Measurements from ENCODE around the gene TBCA.
"Not testable (repeated sequence)": the region's sequence is repeated elsewhere in the genome, so short reads cannot be mapped to it uniquely, and the experiment has no call there.

Gene TBCA

DNA sequence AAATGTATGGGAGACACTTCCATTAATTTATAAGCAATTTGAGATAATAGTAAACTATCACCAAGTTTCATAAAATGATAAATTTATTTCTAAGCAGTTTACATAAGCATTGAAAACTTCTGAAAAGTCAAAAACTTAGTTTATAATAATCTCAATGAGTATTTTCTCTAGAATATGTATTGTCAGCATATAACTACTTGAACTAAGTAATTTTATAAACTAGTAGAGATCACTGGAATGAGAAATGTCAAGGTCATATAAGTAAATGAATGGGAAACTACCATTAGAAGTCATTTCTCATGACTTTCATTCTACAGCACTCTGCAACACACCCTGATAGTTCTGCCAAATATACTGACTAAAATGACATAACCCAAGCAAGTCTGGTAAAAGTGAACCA, 3.4 kb downstream of the TBCA start:
- no peak for DNase-seq

DNA sequence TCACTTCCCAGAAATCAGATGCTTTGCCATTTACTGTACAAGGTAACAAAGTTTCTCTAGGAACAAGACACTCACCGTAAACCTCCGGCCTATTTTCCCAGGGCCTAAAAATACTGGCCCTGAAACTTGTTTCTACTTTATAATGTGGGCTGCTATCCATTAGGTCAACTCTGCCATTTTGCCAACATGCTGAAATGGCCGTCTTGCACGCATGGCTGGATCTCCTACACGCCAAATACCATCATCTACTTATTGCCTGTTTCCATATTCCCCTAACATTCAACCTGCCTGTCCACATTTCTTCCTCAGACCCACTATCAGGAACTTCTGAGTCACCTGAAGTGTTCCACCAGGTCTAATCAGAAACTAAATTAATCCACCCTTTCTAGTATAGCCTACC, 4.7 kb downstream of the TBCA start:
- DNase-seq: no peak

DNA sequence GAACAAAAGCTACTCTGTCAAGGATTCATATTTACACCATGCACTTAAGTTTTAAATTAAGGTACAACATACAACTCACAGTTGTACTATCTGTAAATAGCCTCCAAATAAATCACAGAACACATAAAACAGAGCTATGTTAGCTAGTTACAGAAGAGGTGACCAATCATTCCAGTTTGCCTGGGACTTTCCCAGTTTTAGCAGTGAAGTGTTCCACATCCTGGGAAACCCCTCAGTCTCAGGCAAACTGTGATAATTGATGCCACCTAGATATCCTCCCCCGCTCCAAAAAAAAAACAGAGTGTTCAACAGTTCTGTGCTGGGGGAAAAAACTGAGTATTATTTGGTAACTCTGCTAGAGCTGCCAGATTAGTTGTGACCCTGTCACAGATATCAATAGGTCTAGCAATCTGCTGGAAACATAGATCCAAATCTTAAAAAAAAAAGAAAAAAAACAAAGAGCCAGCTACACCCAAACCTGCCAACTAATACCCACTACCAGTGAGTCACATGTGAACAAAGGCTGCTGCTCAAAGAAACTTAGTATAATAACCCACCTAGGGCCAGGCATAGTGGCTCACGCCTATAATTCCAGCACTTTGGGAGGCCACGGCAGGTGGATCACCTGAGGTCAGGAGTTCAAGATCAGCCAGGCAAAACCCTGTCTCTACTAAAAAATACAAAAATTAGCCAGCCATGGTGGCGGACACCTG, 5.7 kb downstream of the TBCA start:
- no peak for DNase-seq

DNA sequence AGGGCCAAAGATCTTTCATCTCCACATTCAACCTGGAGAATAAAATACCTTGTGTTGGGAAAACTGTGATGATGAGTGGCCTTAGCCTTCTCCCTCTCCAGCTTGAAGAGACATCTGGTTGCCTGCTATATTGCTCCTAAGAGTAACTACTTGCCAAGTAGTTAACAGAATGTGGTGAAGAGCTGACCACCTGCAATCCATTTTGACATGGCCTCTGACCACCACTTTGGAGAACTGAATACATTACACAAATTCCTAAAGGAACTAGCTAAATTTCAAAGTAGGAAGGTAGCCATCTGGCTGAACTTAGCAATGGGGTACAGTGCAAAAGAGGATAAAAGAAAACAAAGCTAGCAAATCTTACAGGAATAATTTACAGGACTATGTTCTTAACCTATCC, 7.2 kb downstream of the TBCA start:
- DNase-seq: no peak

DNA sequence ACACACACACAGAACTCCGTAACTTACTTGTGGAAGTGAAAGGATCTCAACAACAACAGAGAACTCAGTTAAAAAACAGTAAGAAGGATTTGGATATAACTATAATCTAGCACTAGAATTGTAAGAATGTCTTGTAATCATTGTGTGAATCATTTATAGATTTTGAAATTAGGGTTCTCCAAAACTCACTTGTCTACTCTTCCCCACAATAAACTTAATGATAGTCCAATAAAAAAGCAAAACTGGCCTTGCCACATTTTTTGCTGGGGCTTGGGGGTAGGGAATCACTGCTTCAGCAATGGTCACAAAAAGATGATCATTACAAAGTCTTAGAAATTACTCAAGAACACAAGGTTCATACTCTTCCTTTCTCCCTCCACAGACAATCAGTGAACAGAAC, 8.8 kb downstream of the TBCA start:
- DNase-seq: no peak

DNA sequence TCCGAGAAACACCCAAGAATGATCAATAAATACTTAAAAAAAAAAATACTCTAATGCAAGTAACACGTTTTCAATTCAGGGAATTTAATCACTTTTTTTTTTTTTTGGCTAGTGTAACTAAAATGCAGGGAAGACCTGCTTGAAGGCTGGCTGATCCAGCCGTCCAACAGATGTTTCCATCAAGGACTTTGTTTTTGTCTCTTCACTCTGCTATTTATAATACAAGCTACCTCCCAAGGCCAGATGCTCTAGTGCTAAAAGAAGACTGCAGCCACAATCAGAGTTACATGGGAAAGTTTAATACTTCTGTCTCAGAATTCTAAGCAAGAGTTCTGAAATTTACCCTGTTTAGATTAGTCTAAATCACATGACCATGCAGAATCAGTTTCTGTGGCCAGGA, 14.5 kb downstream of the TBCA start:
- DNase-seq: no peak

DNA sequence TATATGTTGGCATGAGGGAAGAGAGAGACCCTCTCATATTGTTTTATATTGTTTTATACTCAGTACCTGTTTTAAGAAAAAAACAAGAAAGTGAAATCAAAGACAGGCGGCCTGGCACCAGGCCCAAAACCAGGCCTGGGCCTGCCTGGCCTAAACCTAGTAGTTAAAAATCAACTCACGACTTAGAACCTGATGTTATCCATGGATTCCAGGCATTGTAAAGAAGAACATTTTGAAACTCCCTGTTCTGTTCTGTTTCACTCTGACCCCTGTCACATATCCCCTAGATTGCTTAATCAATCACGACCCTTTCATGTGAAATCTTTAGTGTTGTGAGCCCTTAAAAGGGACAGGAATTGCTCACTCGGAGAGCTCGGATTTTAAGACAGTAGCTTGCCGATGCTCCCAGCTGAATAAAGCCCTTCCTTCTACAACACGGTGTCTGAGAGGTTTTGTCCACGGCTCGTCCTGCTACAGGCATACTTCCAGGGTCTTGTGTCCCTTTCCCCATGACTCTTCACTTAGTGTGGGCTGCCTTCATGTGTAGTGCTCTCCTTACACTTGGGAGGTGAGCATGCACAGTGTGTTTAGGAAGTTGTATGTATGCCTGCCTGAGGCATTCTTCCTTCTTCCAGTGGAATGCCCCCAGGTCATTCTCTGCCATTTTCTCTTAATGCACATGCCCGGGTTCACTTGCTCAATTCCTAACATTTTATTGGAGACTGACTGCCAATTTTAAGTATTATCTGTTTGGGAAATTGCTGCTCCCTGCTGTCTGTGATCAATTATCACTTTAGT, 17.8 kb downstream of the TBCA start:
- DNase-seq: no peak

DNA sequence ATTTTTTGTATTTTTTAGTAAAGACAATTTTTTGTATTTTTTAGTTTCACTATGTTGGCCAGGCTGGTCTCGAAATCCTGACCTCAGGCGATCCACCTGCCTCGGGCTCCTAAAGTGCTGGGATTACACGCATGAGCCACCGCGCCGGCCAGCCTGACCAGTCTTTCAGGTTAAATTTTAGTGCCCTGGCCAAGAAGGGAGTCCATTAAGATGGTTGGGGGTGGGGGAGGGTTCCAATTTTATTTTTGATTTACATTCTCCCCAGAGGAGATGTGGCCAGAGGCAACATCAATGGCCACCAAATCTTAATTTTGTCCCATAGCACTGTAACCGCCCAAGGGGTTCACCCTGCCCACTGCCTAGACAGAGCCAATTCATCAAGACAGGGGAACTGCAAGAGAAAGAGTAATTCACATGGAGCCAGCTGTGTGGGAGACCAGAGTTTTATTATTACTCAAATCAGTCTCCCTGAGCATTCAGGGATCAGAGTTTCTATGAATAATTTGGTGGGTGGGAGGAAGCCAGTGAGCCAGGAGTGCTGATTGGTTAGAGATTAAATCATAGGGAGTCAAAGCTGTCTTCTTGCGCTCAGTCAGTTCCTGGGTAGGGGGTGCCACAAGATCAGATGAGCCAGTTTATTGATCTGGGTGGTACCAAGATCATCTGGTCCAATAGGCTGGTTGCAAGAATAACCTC, 24.7 kb downstream of the TBCA start:
- DNase-seq: no peak

DNA sequence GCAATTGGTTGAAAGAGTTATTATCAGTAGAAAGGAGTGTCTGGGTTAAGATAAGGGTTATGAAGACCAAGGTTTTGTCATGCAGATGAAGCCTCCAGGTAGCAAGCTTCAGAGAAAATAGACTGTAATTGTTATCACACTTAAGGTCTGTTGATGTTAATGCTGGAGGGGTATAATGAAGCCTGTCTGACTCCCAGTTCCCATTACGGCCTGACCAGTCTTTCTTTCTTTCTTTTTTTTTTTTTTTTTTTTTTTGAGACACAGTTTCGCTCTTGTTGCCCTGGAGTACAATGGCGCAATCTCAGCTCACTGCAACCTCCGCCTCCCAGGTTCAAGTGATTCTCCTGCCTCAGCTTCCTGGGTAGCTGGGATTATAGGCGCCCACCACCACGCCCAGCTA, 25.2 kb downstream of the TBCA start:
- DNase-seq: not testable (repeated sequence)

DNA sequence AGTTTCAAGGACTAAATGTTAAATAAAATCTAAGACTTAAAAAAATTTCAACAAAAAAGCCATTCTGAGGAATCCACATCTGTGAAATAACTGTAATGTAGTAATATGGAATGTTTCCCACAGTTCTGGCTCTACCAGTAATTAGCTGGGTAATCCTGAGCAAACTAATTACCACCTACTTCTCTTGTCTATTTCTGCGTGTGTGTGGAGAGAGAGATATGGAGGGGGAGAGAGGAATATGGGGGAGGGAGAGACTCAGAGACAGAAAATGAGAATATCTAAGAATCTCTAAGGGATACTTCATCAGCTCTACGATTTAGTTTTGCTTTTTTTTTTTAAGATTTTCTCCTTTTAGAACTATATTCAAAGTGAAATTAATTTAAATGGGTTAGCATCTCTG, 28.0 kb downstream of the TBCA start:
- DNase-seq: no peak

DNA sequence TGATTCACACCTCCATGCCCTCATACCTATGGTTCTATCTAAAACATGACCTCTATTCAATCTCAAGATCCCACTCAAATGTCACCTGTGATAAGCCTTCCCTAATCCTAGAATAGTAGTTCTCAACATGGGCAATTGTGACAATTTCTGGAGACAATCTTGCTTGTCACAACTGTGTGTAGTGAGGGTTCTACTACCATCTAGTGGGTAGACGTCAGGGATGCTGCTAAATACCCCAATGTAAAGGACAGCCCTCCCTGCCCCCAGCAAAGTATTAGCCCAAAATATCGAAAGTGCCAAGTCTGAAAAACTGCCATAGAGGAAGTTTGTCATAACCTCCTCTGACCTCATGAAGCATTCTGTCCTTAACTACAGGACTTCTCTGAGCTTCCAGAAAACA, 32.0 kb downstream of the TBCA start:
- no peak for DNase-seq

DNA sequence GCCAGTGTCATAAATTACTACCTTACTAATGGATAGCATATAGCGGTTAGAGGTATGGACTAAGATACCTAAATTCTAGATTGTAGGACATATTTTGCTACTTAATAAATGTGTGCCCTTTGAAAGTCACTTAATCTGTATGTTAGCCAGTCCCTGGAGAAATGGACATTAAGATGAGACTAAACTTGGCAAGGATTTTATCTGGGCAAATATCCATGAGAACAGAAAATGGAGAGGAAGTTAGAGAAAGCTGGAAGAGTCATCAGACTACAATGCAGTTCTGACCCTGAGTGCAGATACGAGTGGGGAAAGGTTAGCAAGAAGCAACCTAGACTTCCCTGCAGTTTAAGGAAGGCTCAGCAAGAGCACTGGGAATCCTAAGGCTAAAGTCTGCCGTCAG, 33.0 kb downstream of the TBCA start:
- no peak for DNase-seq

DNA sequence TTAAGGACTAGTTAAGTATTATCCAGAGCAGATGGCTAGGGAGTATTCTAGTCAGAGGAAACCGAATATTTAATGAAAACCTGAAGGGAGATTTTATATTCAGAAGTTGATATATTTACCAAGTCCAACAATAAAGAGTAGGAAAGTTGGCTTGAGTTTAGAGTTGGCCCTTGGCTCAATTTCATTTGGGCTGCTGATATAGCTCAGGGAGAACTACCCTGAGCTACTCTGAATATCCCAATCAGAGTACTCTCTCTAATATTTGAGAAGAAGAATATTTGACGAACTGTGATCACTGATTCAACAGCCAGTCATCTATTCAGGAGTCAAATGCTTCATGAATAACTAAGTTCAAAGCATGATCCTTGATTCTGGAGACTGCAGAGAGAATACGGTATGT, 34.5 kb downstream of the TBCA start:
- DNase-seq: no peak

DNA sequence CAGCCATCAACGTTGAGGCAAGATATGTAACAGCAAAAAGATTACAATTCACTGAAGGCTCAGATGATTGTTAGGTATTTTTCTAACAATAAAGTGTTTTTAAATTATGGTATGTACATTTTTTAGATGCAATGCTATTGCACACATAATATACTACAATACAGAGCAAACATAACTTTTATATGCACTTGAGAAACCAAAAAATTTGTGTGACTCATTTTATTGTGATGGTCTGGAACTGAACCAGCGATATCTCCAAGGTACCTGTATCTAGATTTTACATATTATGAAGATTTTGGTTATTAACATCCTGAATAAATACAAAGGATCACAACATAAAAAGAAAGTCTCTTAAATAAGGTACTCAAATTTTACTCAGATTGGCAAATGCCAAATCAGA, 41.3 kb downstream of the TBCA start:
- DNase-seq: no peak

DNA sequence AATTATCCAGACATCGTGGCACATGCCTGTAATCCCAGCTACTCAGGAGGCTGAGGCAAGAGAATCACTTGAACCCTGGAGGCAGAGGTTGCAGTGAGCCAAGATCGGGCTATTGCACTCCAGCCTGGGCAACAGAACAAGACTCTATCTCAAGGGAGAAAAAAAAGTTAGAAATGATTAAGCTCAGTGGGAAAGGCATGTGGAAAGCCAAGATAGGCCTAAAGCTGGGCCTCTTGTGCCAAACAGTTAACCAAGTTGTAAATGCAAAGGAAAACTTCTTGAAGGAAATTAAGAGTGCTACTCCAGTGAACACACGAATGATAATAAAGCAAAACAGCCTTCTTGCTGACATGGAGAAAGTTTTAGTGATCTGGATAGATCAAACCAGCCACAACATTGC, 43.0 kb downstream of the TBCA start:
- no peak for DNase-seq

DNA sequence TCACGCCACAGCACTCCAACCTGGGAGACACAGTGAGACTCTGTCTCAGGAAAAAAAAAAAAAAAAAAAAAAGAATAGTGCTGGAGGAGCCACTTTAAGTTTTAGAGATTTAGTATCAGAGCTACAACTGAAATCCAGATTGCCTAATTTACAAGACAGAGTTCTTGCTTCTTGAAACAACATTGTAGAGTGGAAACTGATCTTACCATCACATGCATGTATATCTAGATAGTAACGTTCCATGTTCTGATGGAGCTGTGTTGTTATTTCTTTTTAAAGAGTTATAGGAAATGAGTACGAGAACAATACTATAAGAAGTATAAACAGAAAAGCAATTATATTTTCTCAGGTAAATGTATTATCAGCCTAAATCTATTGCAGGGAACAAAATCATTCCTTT, 48.9 kb downstream of the TBCA start:
- no peak for DNase-seq

DNA sequence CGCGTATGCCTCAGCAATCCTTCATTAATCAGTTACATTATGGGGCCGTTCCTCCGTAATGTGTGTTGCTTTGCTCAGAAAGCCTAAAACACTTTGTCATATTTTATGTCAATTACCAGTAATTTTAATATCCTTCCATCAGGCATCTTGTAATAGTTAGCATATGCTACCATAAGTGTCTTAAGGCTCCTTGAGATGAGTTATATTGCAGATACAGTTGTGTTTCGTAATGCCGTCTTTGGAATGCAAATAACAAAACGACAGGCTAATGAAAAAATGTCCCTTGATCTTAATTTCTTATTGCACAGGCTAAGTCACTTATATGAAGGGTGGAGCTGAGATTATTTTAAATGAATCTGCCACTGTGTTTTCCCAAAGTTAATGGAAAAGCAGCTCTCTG, 50.5 kb downstream of the TBCA start:
- no peak for DNase-seq

DNA sequence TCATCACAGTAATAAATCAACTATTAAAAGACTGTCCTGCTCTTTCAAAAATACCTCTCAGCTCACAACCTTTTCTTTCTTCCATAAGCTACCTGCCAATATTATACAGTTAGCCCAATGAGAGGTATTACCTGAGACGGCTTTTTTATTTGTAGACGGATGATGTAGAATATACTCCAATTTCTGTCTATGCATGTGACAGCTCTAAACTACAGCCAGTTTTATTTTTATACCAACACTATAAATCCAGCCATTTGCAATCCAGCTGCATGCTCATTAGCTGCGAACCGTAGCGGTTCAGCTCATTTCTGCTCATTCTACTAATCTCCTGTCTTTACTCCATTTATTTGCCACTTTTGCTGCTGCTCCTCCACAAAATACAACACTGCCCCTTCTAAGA, 51.2 kb downstream of the TBCA start:
- no peak for DNase-seq

DNA sequence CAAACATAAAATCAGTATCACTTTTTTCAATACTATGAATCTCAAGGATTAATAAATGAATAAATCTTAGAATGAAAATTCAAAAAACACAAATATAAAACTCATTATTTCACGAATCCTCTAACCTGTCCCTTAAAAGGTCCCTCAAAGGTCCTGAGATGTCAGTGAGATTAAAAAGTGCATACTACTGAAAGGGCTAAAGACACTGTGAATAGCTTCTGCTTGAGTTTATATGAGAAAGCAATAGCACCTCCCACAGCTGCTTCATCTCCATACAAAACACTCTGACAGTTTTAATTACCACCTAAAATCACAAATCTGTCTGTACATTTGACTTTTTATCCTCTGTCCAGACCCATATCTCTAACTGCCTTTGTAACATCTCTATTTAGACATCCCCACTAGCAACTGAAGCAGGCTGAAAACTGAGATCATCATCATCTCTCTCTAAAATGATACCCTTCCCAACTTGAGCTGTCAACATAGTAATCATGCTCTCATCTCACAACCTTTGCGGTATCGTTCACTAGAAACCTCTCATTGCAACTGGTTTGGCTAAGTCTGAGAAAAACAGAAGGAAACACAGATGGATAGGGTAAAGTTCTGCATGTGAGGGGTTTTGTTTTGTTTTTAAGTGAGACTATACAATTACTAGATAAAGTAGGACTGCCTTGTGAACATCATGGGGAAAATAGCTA, 56.3 kb downstream of the TBCA start:
- DNase-seq: no peak

DNA sequence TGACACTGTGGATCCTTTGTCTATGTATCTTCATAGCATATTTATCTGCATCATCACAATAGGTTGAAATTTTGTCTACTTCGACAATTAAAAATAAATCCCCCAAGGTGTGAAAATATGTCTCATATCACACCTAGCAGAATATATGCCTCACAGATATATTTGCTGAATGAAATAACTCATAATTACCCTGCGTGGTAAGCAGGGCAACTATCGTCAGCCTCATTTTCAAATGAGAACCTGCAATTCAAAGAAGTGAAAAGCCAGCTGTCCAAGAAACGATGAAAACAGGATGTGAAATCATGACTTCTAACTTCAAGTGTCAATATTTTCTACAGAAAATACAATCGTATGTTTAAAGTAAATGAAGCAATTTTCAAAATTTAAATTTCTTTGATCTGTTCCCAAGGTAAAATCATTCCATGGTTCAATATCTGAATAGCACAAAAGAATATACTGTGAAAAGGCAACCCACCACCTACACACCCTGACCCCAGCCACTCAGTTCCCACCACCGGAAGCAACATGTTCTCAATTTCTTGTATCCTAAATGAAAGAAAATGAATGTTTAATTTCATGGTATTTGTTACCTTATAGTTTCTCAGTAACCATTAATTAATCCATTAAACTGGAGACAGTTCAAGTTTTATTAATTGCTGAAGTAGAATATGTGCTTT, 57.1 kb downstream of the TBCA start:
- no peak for DNase-seq

DNA sequence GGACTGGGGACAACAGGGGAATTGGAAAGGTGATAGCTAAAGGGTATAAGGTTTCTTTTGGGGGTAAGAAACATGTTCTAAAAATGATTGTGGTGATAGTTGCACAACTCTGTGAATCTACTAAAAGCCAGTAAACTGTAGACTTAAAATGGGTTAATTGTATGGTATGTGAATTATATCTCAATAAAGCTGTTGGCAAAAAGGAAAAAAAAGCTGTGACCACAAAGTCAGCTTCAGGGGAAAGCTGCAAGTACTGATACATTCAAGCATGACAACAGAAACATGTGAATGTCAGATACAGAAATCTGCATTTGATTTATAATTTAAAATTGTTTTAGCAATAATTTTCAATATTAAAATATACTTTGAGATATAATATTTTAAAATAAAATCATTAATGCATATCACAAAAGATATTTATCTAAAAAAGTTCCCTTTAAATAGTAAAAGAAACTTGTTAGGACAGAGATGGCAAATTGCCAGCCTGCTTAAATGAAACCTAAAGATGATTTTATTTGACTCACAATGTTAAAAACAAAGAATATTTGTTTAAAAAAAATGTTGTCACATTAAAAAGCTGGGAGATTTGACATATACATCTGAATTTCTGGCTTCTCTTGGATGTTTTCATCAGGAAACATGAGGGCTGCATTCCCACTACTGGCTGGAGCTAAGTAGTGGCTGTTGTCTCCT, 66.0 kb downstream of the TBCA start:
- peak; percentile 17 for DNase-seq

DNA sequence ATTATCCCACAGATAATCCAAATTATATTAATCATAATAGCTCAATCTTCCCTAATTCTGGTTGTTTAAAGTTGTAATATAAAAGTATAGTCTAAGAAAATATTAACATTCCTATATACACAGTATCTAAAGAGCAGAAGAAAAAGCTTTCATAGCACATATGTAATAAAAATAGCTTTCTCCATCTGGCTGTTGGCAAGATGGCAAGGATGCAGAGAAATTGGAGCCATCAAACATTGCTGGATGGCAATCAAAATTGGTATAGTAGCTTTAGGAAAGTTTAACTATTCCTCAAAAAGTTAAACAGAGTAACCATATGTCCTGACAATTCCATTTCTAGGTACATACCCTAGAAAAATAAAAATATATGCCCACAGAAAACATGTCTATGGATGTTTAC, 66.8 kb downstream of the TBCA start:
- DNase-seq: no peak
